Epithelial cell of esophagus (primary cell): Measurements from ENCODE around the gene TMIGD3.

Experiments
- DNase-seq: peaks from one replicate; pipeline ENCODE4 v3.0.0; 2010; ENCODE audit warnings: low read depth
- H3K4me3 ChIP-seq: 2 replicates; pipeline ENCODE4 v1.5.1; 2011; ENCODE audit warnings: mild to moderate bottlenecking, low read length, control low read depth
- TF ChIP-seq, protein P1 (sequence below): IDR thresholded peaks from 2 replicates; pipeline ENCODE4 v1.5.1; 2011; ENCODE audit warnings: low read depth, mild to moderate bottlenecking, low read length, control low read depth, inconsistent platforms; ENCODE audit not compliant: insufficient read depth; ENCODE audit errors: missing control alignments

Gene TMIGD3

DNA sequence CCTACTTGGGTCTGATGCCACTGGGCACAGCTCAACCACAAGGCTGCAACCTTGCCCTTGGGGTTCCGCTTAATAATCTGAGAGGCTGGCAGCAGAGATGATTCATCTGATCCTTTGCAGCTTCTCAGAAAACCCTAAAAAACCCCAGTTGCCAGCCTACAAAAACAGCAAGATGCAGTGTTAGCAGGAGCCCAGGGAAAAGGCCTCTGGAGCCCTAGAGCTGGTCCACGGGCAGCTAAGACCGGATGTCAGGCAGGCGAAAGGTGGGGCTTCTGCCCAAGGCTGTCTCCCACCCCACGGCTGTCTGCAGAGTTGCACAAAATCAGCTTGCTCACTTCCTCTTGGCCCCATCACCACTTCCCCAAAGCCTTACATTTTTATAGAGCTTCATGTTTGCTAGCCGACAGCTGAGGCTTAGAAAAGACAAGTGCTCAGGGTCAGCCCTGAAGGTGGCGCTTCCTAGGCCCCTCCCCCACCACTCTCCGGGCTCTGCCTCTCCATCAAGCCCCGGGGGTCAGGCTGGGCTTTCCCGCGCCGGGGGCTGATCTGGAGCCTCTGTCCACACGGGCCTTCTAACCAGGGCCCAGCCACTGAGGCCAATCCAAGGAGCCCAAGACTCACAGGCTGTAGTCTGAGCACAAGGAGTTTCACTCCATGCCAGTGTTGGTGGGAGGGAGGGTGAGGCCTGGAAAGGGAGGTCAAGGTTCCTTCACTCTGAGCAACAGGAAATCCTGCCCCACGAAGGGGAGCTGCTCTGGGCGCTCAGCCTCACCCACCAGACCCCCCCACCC lies 4.2 kb upstream of the TMIGD3 start:
- TF ChIP-seq, protein P1, sequence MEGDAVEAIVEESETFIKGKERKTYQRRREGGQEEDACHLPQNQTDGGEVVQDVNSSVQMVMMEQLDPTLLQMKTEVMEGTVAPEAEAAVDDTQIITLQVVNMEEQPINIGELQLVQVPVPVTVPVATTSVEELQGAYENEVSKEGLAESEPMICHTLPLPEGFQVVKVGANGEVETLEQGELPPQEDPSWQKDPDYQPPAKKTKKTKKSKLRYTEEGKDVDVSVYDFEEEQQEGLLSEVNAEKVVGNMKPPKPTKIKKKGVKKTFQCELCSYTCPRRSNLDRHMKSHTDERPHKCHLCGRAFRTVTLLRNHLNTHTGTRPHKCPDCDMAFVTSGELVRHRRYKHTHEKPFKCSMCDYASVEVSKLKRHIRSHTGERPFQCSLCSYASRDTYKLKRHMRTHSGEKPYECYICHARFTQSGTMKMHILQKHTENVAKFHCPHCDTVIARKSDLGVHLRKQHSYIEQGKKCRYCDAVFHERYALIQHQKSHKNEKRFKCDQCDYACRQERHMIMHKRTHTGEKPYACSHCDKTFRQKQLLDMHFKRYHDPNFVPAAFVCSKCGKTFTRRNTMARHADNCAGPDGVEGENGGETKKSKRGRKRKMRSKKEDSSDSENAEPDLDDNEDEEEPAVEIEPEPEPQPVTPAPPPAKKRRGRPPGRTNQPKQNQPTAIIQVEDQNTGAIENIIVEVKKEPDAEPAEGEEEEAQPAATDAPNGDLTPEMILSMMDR, result no peak
- DNase-seq, result peak; percentile 53
- H3K4me3 ChIP-seq, result no peak overlapping the region

DNA sequence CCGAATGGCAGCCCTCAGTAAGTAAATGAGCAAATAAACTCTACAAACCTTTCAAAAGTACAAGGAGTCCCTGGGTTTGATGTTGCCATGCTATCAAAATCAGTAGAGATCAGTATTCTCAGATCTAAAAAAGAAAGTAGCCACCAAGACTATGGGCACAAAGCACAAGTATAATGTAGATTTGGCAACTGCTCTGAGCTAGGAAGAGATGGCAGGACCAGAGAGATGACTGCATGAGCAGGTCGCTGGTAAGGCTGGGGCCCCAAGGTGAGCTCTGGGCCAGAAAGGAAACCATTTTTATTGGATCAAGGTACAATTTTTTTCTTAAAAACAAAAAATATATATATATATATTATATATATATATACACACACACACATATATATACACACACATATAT lies 3.1 kb upstream of the TMIGD3 start:
- TF ChIP-seq, protein P1, result no peak
- H3K4me3 ChIP-seq, result no peak overlapping the region
- DNase-seq, result no peak

DNA sequence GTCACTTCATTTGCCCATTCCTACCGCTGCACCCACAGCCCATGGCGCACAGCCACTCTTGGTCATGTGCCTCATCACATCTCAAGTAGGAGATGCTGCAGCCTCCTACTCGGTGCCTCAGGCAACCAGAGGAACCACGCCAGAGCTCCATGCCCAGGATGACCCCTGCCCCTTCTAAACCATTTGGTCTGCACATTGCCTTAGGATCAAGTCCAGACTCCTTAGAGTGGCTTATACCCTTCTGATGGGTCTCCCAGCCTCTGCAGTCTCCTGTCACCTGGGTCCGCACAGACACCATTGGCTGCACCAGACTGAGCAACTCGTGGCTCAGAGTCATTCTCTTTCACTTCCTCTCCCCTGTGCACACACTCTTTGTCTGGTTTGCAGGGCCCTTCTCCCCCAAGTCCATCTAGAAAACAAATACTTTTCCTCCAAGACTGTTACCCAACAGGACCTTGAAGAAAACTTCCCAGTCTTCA lies 2.2 kb upstream of the TMIGD3 start:
- TF ChIP-seq, protein P1, result no peak
- no peak overlapping the region for H3K4me3 ChIP-seq
- no peak for DNase-seq

DNA sequence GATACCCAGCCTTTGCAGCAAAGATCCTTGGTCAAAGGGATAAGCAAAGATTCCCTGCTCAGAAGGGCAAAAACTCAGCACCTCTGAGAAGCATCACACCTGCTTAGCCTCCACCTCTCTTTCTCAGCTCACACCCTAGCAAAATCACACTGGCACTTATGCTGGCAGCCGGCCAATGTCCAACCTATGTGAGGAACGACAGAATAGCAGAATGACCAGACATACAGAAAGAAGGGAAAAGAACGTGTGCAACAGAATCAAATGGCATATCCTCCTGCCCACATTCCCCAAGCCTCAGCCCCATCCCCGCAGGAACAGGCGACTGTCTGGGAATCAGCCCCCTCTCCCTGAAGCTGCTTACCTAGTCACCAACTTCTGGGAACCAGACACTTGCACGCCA lies 664 bp upstream of the TMIGD3 start:
- DNase-seq, result no peak
- TF ChIP-seq, protein P1, result no peak
- H3K4me3 ChIP-seq, result no peak overlapping the region

DNA sequence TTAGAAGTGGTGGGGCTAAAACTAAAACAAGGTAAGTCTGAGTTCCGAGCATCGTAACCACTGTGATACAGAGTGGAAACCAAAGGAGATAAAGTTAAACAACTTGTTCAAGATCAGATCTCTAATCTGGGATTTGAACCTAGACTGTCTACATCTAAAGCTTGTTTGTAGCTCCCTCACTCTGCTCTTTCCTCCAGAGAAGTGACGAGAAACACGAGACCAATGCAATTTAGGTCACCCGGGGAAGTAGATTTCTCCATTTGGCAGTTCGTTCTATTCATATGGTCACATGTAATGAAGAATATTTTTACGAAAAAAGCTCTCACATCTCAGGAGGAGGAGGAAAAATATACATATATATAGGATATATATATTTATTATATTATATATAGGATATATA lies 1.8 kb downstream of the TMIGD3 start:
- H3K4me3 ChIP-seq, result no peak overlapping the region
- DNase-seq, result no peak
- TF ChIP-seq, protein P1, result no peak

DNA sequence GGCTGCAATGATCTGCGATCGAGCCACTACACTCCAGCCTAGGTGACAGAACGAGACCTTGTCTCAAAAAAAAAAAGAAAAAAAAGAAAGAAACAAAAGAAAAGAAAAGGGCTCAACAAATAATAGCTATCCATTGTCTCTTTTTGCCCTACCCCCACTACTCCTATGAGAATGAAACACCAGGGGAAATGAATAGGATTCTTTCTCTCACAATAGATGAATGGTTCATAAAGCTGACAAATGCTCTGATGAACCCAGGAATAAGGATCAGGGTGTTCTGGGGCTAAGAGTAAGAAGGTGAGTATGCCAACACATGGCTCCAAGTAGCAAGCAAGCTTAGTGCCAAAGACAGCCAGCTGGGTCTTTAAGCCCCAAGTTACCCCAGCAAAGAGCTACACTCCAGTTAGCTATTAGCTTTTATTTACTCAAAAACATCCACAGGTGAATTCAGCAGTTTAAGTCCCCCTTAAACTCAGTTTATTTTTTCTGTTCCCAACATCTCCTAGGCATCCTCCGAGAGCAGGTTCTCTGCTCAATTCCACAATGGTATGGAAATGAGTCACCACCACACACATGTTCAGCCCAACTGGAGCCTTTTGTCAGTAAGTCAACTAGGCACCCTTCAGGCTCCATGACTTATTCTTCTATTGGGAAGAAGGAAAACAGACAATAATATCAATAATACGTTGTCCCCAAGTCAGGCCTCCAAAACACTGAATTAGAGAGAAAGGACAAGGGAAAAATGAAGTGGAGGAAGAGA lies 4.2 kb downstream of the TMIGD3 start:
- no peak overlapping the region for H3K4me3 ChIP-seq
- peak; percentile 35 for DNase-seq
- TF ChIP-seq, protein P1, result no peak

DNA sequence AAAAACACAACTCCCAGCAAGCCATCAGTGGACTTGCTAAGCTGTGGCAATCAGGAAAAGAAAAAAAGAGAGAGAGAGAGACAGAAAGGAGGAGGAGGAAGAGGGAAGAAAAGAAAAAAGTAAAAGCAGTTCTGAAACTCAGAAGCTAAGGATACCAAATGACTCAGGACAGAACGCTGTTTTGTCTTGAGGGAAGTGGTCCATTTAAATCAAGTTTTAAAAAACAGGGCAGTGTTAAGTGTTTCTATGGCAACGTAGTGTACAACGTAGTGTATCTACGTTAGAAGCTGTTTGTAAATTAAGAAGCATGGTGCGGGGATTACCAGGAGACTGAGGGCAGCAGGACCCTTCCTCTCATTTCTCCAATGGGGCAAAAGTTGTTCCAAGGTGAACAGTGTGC lies 5.8 kb downstream of the TMIGD3 start:
- DNase-seq, result no peak

More for the DNA sequence above, 5.8 kb downstream of the TMIGD3 start:
- H3K4me3 ChIP-seq, result no peak overlapping the region
- TF ChIP-seq, protein P1, result no peak
